Gastrocnemius medialis (tissue), 4 donors: ENCODE results near the gene CACNG5. TPM values are rescaled to one million over a fixed set of nuclear protein-coding genes. Genes with fewer than 3 reads are reported as not detected.

Experiments
- ATAC-seq, 2 donors: fragments of 150-250 bp; one replicate each; pipeline ENCODE4 v1.9.1; 2016
- DNase-seq, 2 donors: peaks; one replicate each; pipeline ENCODE4 v3.0.0-alpha.2; 2019
- H3K27ac ChIP-seq, 4 donors: fragments of 200-600 bp; sonication (generic); 1 replicate in 1 of 4; 2 replicates in 3 of 4; pipeline ENCODE4 v1.5.1; 2016 to 2018; ENCODE audit warnings: mild to moderate bottlenecking in 2 of 4, moderate library complexity in 1 of 4
- H3K27me3 ChIP-seq, 3 donors: fragments of 200-600 bp; sonication (generic) in 2 of 3; 1 replicate in 1 of 3; 2 replicates in 2 of 3; pipeline versions ENCODE4 v1.5.1 to v1.6.0; 2016 to 2019; ENCODE audit warnings: mild to moderate bottlenecking in 1 of 3, moderate library complexity in 1 of 3
- H3K36me3 ChIP-seq, 2 donors: fragments of 200-600 bp; sonication (generic) in 1 of 2; one replicate each; pipeline ENCODE4 v1.5.1; 2017 to 2018
- H3K4me1 ChIP-seq, 2 donors: fragments of 200-600 bp; sonication (generic) in 1 of 2; one replicate each; pipeline ENCODE4 v1.5.1; 2016 to 2017; ENCODE audit warnings: mild to moderate bottlenecking in 2 of 2
- H3K4me3 ChIP-seq, 4 donors: fragments of 200-600 bp; sonication (generic) in 3 of 4; 1 replicate in 1 of 4; 2 replicates in 3 of 4; pipeline ENCODE4 v1.5.1; 2016 to 2019; ENCODE audit warnings: mild to moderate bottlenecking in 2 of 4
- H3K9me3 ChIP-seq, 3 donors: fragments of 200-600 bp; sonication (generic) in 2 of 3; 1 replicate in 1 of 3; 2 replicates in 2 of 3; pipeline ENCODE4 v1.5.1; 2016 to 2019
- POLR2A ChIP-seq, 2 donors: fragments of 450-650 bp; IDR thresholded peaks; one replicate each; pipeline ENCODE4 v1.6.1; 2017; ENCODE audit warnings: antibody characterized with exemption in 2 of 2, mild to moderate bottlenecking in 2 of 2, moderate library complexity in 2 of 2
- in situ Hi-C, 4 donors: fragments of 200-750 bp; cut with MboI; loops; one replicate each; pipeline versions ENCODE4 v1.15.0 to v1.8.0; 2017; ENCODE audit warnings: low sequenced_read_pairs in 4 of 4
- intact Hi-C: fragments of 100-400 bp; cut with DNase I; formaldehyde crosslinking; loops from one replicate; pipeline ENCODE4 v1.15.1; 2023; ENCODE audit warnings: low total_unique reads
- total RNA-seq, 4 donors: library from RNA; depleted of rRNA; stranded (reverse); fragments of >200 nt; gene quantifications; one replicate each; pipeline versions ENCODE4 v1.1.0 to v1.2.3, GENCODE V29; 2016
- TF ChIP-seq, protein P1 (sequence below), 5 experiments: fragments of 450-650 bp in 3 of 5; fragments of 200-600 bp in 2 of 5; sonication (generic) in 2 of 5; IDR thresholded peaks in 4 of 5; conservative IDR thresholded peaks in 1 of 5; 1 replicate in 4 of 5; 2 replicates in 1 of 5; pipeline ENCODE4 v1.5.1; 2016 to 2019; ENCODE audit warnings: antibody characterized with exemption in 5 of 5, mild to moderate bottlenecking in 3 of 5, moderate library complexity in 3 of 5

The CACNG5 gene
- total RNA-seq, 4 donors from 2014 or later = not detected

DNA sequence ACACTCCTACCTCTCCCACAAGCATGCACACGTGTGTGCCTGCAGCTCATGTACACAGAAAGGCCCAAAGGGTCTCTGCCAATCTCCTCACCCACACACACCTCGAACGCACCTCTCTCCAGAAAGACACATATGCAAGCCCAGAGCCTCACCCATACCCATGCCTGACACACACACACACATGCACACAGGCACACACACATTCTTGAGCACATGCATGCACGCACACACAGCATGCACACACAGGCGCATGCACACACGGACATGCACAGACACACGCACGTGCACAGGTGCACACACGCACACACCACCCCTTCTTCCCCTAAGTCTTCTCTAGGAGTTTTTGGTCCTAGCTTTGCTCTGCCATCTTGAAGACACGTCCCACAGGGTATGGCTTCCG lies 80.9 kb downstream of the CACNG5 start:
- intact Hi-C loops = loop anchor here (5.0 kb wide), 1 partner anchor 62 kb away; no protein-coding TSS in a partner anchor
- in situ Hi-C loops = loop anchor here in 2 of 4 donors (25.0 kb wide), 2 partner anchors 653 to 678 kb away; partner anchors contain the start of gene APOH (in 1 of the 2)
- Histone ChIP-seq H3K4me1 (no peaks in the 10 kb centered on the region), H3K27ac (no peak overlapping the region), H3K27me3 (no peaks in the 10 kb centered on the region), H3K4me3 (no peak overlapping the region), H3K36me3 (no peaks in the 10 kb centered on the region), H3K9me3 (no peaks in the 10 kb centered on the region)
- no peak for TF ChIP-seq POLR2A (IDR thresholded peaks at IDR 0.05)
- TF ChIP-seq, protein P1, sequence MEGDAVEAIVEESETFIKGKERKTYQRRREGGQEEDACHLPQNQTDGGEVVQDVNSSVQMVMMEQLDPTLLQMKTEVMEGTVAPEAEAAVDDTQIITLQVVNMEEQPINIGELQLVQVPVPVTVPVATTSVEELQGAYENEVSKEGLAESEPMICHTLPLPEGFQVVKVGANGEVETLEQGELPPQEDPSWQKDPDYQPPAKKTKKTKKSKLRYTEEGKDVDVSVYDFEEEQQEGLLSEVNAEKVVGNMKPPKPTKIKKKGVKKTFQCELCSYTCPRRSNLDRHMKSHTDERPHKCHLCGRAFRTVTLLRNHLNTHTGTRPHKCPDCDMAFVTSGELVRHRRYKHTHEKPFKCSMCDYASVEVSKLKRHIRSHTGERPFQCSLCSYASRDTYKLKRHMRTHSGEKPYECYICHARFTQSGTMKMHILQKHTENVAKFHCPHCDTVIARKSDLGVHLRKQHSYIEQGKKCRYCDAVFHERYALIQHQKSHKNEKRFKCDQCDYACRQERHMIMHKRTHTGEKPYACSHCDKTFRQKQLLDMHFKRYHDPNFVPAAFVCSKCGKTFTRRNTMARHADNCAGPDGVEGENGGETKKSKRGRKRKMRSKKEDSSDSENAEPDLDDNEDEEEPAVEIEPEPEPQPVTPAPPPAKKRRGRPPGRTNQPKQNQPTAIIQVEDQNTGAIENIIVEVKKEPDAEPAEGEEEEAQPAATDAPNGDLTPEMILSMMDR (IDR thresholded peaks at IDR 0.05 in 4 of 5, conservative IDR thresholded peaks at IDR 0.05 in 1 of 5) = no peak
- ATAC-seq (no peak), DNase-seq (no peak)

DNA sequence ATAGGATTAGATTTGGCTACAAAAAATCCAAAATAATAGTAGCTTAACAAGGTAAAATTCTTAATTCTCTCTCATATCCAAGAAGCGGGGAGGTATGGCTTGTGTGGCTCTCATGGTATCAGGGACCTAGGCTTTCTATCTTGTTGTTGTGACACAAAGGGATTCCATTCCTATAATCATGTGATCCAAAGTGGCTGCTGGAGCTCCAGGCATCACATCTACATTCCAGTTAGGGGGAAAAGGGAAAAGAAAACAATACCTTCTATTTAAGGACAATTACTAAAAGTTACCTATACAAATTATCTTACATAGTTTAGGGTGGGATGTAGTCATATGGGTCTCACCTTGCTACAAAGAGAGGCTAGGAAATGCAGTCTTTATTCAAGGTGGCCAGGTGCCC lies 82.0 kb downstream of the CACNG5 start:
- in situ Hi-C loops (loop anchor here in 2 of 4 donors (25.0 kb wide), 2 partner anchors 655 to 680 kb away; partner anchors contain the start of gene APOH (in 1 of the 2)), intact Hi-C loops (loop anchor here (5.0 kb wide), 1 partner anchor 60 kb away; no protein-coding TSS in a partner anchor)

DNA sequence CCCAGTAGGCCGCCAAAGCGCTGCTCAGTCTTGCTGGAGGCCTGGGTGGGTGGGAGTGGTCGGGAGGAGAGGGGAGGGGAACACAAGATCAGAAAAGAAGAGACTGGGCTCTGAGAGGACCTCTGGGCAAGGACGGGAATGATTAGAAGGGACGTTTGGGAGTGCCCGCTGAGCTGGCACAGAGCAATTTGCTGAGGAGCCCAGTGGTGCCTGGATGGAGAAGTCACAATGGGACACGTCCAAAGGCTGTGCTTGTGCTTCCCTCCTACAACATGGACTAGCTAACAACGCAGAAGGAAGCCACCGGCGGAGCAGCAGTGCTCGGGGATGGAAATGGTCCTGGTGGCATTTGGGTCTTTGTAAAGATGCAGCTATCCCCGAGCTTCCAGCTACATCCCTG lies 84.0 kb downstream of the CACNG5 start:
- Histone ChIP-seq H3K36me3 (no peaks in the 10 kb centered on the region), H3K4me1 (no peaks in the 10 kb centered on the region), H3K4me3 (no peak overlapping the region), H3K27ac (no peak overlapping the region), H3K9me3 (no peaks in the 10 kb centered on the region), H3K27me3 (no peaks in the 10 kb centered on the region)
- intact Hi-C loops (loop anchor here (5.0 kb wide), 1 partner anchor 58 kb away; no protein-coding TSS in a partner anchor), in situ Hi-C loops (loop anchor here in 2 of 4 donors (25.0 kb wide), 2 partner anchors 657 to 682 kb away; partner anchors contain the start of gene APOH (in 1 of the 2))
- no peak for DNase-seq
- no peak for ATAC-seq
- TF ChIP-seq POLR2A (IDR thresholded peaks at IDR 0.05) = no peak
- TF ChIP-seq, protein P1 (IDR thresholded peaks at IDR 0.05 in 4 of 5, conservative IDR thresholded peaks at IDR 0.05 in 1 of 5) = no peak

More for the DNA sequence above, 82.0 kb downstream of the CACNG5 start:
- Histone ChIP-seq H3K9me3 (no peaks in the 10 kb centered on the region), H3K27ac (no peak overlapping the region), H3K4me1 (no peaks in the 10 kb centered on the region), H3K4me3 (no peak overlapping the region), H3K36me3 (no peaks in the 10 kb centered on the region), H3K27me3 (no peaks in the 10 kb centered on the region)
- no peak for DNase-seq
- TF ChIP-seq, protein P1 (IDR thresholded peaks at IDR 0.05 in 4 of 5, conservative IDR thresholded peaks at IDR 0.05 in 1 of 5) = no peak
- no peak for TF ChIP-seq POLR2A (IDR thresholded peaks at IDR 0.05)
- no peak for ATAC-seq

DNA sequence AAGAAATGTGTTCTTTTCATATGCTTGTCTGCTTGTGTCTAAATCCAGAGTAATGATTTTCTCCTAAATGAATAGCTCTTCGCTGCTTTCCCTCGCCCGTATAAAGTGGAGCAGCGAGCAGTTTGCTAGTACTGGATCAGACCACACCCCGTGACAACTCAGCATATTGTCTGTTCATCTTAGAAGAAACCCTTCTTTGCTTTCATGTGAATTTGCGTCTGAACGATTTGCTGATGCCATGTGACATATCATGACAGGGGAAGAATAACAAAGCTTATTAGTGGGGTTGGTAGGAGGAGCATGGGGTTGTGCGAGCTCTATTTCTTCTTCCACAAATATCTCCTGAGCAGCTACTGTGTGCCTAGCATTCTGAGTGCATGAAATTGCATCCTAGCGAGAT lies 85.5 kb downstream of the CACNG5 start:
- intact Hi-C loops = no loop called here
- H3K27me3 ChIP-seq = no peaks in the 10 kb centered on the region
- no peak for TF ChIP-seq POLR2A (IDR thresholded peaks at IDR 0.05)
- TF ChIP-seq, protein P1 (IDR thresholded peaks at IDR 0.05 in 4 of 5, conservative IDR thresholded peaks at IDR 0.05 in 1 of 5) = no peak

More for the DNA sequence above, 85.5 kb downstream of the CACNG5 start:
- Histone ChIP-seq H3K27ac (no peak overlapping the region), H3K4me1 (no peaks in the 10 kb centered on the region), H3K4me3 (no peak overlapping the region), H3K9me3 (no peaks in the 10 kb centered on the region), H3K36me3 (no peaks in the 10 kb centered on the region)
- ATAC-seq (no peak), DNase-seq (no peak)
- in situ Hi-C loops = loop anchor here in 2 of 4 donors (25.0 kb wide), 2 partner anchors 658 to 683 kb away; partner anchors contain the start of gene APOH (in 1 of the 2)
